ENCODE data around the gene HDAC10.
"Not testable (repeated sequence)": the region's sequence is repeated elsewhere in the genome, so short reads cannot be mapped to it uniquely, and the experiment has no call there.

The HDAC10 gene

DNA sequence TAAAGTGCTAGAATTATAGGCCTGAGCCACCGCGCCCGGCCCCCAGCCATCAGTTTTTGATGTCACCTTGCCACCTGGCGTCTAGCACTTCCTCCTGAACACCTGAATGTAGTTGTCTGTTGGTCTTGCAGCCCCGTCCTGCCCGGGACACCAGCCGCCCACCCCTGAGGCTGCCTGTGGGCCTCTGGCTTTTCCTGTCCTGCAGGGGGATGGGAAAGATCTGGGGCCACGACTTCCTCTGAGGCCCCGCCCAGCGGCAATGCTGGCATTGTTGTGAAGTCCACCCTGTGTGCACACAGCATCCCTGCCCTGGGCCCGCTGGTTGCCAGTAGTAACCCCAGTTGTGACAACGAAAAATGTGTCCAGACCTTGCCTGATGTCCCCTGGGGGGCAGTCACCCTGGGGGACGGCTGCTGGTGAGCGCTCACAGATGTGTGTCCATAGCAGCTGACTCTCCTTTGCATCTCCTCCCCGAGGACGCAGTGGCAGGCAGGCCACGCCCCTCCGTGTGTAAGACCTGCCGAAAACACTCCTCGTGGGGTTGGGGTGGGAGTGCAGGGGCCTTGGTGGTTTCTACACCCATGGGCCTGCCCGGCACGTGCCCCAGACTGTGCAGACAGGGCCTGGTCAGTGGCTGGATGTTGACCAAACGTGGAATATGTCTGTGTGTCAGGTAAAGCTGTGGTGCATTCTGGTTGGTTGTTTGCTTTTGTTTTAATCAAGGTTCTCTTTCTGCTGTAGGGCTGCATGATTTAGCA, 43.5 kb downstream of the HDAC10 start:
- H3K4me3 ChIP-seq (ENCODE audit: low read length) = no peak overlapping the region
- DNase-seq (ENCODE audit: low read depth) = no peak
- H3K27me3 ChIP-seq (replicated peaks; ENCODE audit: control insufficient read depth, insufficient read depth, low read length) = no peaks in the 10 kb centered on the region
- H3K4me1 ChIP-seq (ENCODE audit: control insufficient read depth, insufficient read depth, low read length) = peaks cover 19% of the 10 kb centered on the region
- H3K36me3 ChIP-seq (ENCODE audit: control insufficient read depth, insufficient read depth, low read length, severe bottlenecking) = peaks cover 40% of the 10 kb centered on the region
- no peaks in the 10 kb centered on the region for H3K9me3 ChIP-seq (ENCODE audit: control insufficient read depth, low read length)
- H3K9ac ChIP-seq (ENCODE audit: low read length) = no peak overlapping the region

DNA sequence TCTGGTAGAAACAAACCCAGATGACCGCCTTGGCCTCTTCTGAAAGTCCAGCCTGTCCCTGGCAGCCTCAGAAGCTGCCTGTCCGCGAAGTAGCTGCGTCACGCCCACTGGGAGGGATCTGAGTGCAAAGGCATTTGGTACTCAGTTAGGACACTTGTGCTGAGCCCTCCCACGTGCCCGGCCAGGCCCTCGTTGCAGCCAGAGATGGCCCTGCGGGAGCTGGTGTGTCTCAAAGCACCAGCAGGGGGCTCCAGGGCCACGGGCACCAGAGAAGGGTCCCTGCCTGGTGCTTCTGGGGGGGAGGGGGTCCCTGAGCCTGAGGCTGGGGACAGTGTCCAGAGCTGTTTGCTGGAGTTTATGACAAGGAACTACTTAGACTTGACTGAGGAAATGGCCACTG, 44.5 kb downstream of the HDAC10 start:
- H3K36me3 ChIP-seq (ENCODE audit: control insufficient read depth, insufficient read depth, low read length, severe bottlenecking) = peaks cover 34% of the 10 kb centered on the region
- H3K4me1 ChIP-seq (ENCODE audit: control insufficient read depth, insufficient read depth, low read length) = peaks cover 25% of the 10 kb centered on the region
- H3K9me3 ChIP-seq (ENCODE audit: control insufficient read depth, low read length) = no peaks in the 10 kb centered on the region
- no peaks in the 10 kb centered on the region for H3K27me3 ChIP-seq (replicated peaks; ENCODE audit: control insufficient read depth, insufficient read depth, low read length)
- H3K9ac ChIP-seq (ENCODE audit: low read length) = peak overlapping the region; percentile 23
- DNase-seq (ENCODE audit: low read depth) = peak; percentile 42
- no peak overlapping the region for H3K4me3 ChIP-seq (ENCODE audit: low read length)

DNA sequence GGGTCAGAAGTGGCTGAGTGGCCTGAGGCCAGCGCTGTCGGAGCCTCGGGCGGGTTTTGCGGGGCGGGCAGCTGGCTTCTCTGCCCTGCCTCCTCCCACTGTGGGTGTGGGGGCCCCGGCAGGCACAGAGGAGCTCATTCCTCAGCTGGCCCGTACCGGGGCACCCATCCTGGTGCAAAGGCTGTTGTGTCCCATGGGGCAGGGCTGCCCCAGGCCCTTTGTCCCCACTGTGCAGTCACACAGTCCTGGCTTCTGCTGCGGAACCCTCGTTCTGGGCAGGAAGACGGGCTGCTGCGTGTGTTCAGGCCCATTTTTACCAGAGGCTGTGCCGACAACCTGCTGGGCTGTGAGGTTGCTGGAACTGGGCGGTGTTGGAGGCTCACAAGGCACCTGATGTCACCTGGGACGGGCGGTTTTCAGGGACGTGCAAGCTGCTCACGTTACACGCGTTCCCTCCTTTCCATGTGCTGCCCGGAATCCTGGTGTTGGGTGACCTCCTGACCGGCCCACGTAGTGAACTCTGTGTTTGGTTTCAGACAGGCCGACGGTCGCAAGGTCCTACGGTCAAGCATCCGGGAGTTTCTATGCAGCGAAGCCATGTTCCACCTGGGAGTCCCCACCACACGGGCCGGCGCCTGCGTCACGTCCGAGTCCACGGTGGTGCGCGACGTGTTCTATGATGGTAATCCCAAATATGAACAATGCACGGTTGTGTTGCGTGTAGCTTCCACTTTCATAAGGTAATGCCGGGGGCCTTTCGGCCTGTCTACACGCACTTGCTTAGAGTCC, 45.1 kb downstream of the HDAC10 start:
- no peak for DNase-seq (ENCODE audit: low read depth)
- no peaks in the 10 kb centered on the region for H3K27me3 ChIP-seq (replicated peaks; ENCODE audit: control insufficient read depth, insufficient read depth, low read length)
- no peaks in the 10 kb centered on the region for H3K9me3 ChIP-seq (ENCODE audit: control insufficient read depth, low read length)
- H3K9ac ChIP-seq (ENCODE audit: low read length) = peak overlapping the region; percentile 23
- H3K4me3 ChIP-seq (ENCODE audit: low read length) = no peak overlapping the region
- H3K4me1 ChIP-seq (ENCODE audit: control insufficient read depth, insufficient read depth, low read length) = peaks cover 25% of the 10 kb centered on the region
- peaks cover 30% of the 10 kb centered on the region for H3K36me3 ChIP-seq (ENCODE audit: control insufficient read depth, insufficient read depth, low read length, severe bottlenecking)

- peaks cover 25% of the 10 kb centered on the region for H3K4me1 ChIP-seq (ENCODE audit: control insufficient read depth, insufficient read depth, low read length)
- H3K27me3 ChIP-seq (replicated peaks; ENCODE audit: control insufficient read depth, insufficient read depth, low read length); H3K9me3 ChIP-seq (ENCODE audit: control insufficient read depth, low read length); H3K9ac ChIP-seq (ENCODE audit: low read length); H3K4me3 ChIP-seq (ENCODE audit: low read length); DNase-seq (ENCODE audit: low read depth): not testable (repeated sequence)
- H3K36me3 ChIP-seq (ENCODE audit: control insufficient read depth, insufficient read depth, low read length, severe bottlenecking) = peaks cover 25% of the 10 kb centered on the region
Observed at GRCh38 chr22:50204998-50205397, 46.1 kb downstream of the HDAC10 start.

GRCh38 chr22:50204571-50204970, 46.5 kb downstream of the HDAC10 start:
- DNase-seq (ENCODE audit: low read depth) = no peak
- H3K27me3 ChIP-seq (replicated peaks; ENCODE audit: control insufficient read depth, insufficient read depth, low read length) = no peaks in the 10 kb centered on the region
- peaks cover 25% of the 10 kb centered on the region for H3K36me3 ChIP-seq (ENCODE audit: control insufficient read depth, insufficient read depth, low read length, severe bottlenecking)
- no peak overlapping the region for H3K4me3 ChIP-seq (ENCODE audit: low read length)
- H3K4me1 ChIP-seq (ENCODE audit: control insufficient read depth, insufficient read depth, low read length) = peaks cover 25% of the 10 kb centered on the region
- H3K9me3 ChIP-seq (ENCODE audit: control insufficient read depth, low read length) = no peaks in the 10 kb centered on the region
- no peak overlapping the region for H3K9ac ChIP-seq (ENCODE audit: low read length)

DNA sequence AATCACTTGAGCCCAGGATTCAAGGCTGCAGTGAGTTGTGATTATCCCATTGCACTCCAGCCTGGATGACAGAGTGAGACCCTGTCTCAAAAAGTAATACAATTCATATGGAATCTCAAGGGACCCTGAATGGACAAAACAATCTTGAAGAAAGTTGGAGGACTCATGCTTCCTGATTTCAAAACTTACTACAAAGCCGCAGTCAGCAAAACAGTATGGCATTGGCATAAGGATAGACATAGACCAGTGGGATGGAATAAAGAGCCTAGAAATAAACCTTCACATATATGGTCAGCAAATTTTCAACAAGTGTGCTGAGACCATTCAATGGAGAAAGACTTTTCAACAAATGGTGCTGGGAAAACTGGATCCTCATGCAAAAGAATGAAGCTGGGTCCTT, 47.8 kb downstream of the HDAC10 start:
- no peak for DNase-seq (ENCODE audit: low read depth)
- peaks cover 22% of the 10 kb centered on the region for H3K36me3 ChIP-seq (ENCODE audit: control insufficient read depth, insufficient read depth, low read length, severe bottlenecking)
- peaks cover 25% of the 10 kb centered on the region for H3K4me1 ChIP-seq (ENCODE audit: control insufficient read depth, insufficient read depth, low read length)
- no peak overlapping the region for H3K9ac ChIP-seq (ENCODE audit: low read length)
- no peaks in the 10 kb centered on the region for H3K9me3 ChIP-seq (ENCODE audit: control insufficient read depth, low read length)
- no peaks in the 10 kb centered on the region for H3K27me3 ChIP-seq (replicated peaks; ENCODE audit: control insufficient read depth, insufficient read depth, low read length)
- H3K4me3 ChIP-seq (ENCODE audit: low read length) = no peak overlapping the region

DNA sequence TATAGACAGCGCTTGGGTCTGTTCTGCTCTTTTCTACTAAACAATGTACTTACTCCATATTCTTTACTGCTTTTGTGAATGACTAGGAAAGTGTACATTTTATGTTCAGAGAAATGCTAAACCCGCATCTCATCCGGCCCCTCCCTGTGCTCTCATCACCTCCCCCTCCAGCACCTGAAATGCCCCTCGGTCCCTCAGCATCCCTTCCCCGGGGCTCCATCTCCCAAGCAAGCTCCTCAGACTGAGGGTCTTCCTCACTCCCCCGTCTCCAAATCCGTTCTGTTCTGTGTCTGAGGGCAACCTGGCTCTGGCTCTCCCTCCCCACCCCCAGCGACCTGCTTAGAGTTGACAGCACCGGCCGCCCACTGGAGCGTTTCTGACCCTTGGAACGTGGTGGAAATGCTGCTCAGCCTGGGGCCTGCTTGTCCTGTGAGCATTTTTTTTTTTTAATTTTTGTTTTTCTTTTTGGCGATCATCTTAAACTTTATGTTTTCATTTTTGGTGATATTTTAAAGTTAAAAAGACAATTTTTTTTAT, 48.9 kb downstream of the HDAC10 start:
- H3K4me3 ChIP-seq (ENCODE audit: low read length) = peak overlapping the region; percentile 84
- H3K9me3 ChIP-seq (ENCODE audit: control insufficient read depth, low read length) = no peaks in the 10 kb centered on the region
- H3K27me3 ChIP-seq (replicated peaks; ENCODE audit: control insufficient read depth, insufficient read depth, low read length) = no peaks in the 10 kb centered on the region
- DNase-seq (ENCODE audit: low read depth) = no peak
- peaks cover 25% of the 10 kb centered on the region for H3K4me1 ChIP-seq (ENCODE audit: control insufficient read depth, insufficient read depth, low read length)
- H3K9ac ChIP-seq (ENCODE audit: low read length) = peak overlapping the region; percentile 82
- peaks cover 20% of the 10 kb centered on the region for H3K36me3 ChIP-seq (ENCODE audit: control insufficient read depth, insufficient read depth, low read length, severe bottlenecking)

DNA sequence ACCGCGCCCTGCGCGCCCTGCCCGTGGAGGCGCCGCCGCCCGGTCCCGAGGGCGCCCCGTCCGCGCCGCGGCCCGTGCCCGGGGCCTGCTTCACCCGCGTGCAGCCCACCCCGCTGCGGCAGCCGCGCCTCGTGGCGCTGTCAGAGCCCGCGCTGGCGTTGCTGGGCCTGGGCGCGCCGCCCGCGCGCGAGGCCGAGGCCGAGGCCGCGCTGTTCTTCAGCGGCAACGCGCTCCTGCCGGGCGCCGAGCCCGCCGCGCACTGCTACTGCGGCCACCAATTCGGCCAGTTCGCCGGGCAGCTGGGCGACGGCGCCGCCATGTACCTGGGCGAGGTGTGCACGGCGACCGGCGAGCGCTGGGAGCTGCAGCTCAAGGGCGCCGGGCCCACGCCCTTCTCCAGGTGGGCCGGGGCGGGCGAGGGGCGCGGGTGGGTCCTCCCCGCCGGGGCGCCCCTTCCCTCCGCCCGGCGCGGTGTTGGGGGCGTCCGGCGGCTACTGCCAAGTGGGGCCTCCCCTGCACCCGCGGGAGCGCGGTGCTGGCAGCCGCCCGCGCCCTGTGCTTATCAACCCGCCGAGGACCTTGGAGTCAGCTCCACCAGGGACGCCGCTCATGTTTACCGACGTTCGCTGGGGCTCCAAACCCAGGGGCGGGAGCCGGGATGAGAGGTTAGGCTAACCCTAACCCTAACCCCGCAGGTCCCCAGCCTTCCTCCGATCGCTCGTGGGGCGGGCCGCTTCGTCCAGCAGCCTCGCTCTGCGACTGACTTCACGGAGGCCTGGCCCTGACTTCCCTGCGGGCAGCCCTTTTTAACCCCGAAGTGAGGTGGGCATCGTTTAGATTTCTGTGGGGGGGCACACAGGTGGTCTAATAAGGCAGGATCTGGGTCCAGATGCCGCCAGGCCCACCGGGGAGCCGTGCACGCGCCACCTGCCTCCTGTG, 49.6 kb downstream of the HDAC10 start:
- DNase-seq (ENCODE audit: low read depth) = peak; percentile 61
- no peaks in the 10 kb centered on the region for H3K9me3 ChIP-seq (ENCODE audit: control insufficient read depth, low read length)
- peak overlapping the region; percentile 84 for H3K4me3 ChIP-seq (ENCODE audit: low read length)
- peak overlapping the region; percentile 82 for H3K9ac ChIP-seq (ENCODE audit: low read length)
- no peaks in the 10 kb centered on the region for H3K27me3 ChIP-seq (replicated peaks; ENCODE audit: control insufficient read depth, insufficient read depth, low read length)
- peaks cover 15% of the 10 kb centered on the region for H3K36me3 ChIP-seq (ENCODE audit: control insufficient read depth, insufficient read depth, low read length, severe bottlenecking)
- H3K4me1 ChIP-seq (ENCODE audit: control insufficient read depth, insufficient read depth, low read length) = peaks cover 22% of the 10 kb centered on the region

GRCh38 chr22:50200461-50201190, 50.4 kb downstream of the HDAC10 start, which contains the start of gene SELENOO:
Gene SELENOO (plus strand): TSS chr22:50201011. CDS start chr22:50201037, 26 bp downstream.
- peak; percentile 96 for DNase-seq (ENCODE audit: low read depth)
- H3K27me3 ChIP-seq (replicated peaks; ENCODE audit: control insufficient read depth, insufficient read depth, low read length) = no peaks in the 10 kb centered on the region
- H3K4me3 ChIP-seq (ENCODE audit: low read length) = peak within 1 kb of the TSS; percentile 84
- H3K4me1 ChIP-seq (ENCODE audit: control insufficient read depth, insufficient read depth, low read length) = peaks cover 15% of the 10 kb centered on the region
- H3K36me3 ChIP-seq (ENCODE audit: control insufficient read depth, insufficient read depth, low read length, severe bottlenecking) = peaks cover 23% of the 10 kb centered on the region
- H3K9me3 ChIP-seq (ENCODE audit: control insufficient read depth, low read length) = no peaks in the 10 kb centered on the region
- H3K9ac ChIP-seq (ENCODE audit: low read length) = peak within 1 kb of the TSS; percentile 86

DNA sequence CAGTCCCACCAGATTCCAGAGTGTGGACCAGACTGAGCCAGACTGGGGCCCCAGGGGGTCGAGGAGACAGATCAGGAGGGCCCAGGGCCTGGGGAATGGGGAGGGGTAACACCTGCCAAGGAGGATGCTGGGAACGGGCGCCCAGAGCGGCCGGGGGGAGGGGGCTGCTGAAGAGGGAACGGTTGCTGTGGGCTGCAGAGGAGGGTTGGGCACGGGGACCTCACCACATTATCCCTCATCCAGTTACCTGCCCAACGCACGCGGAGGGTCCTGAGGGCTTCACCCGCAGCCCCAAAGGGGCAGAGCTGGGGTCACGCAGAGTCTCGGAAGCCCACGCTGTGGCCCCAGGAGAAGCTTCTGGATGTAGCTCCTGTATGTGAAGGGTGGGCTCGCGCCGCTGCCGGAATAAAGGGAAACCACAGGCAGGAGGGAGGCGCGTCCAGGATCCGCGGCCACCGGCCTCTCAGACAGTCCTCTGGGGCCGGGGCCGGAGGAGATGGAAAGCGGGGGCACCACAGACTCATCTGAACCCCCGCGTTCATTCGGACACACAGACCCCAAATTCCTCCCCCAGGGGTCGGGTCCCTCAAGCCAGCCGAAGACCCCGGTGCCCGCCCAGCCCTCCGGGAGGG, 51.1 kb downstream of the HDAC10 start:
- no peaks in the 10 kb centered on the region for H3K9me3 ChIP-seq (ENCODE audit: control insufficient read depth, low read length)
- peaks cover 28% of the 10 kb centered on the region for H3K36me3 ChIP-seq (ENCODE audit: control insufficient read depth, insufficient read depth, low read length, severe bottlenecking)
- H3K27me3 ChIP-seq (replicated peaks; ENCODE audit: control insufficient read depth, insufficient read depth, low read length) = no peaks in the 10 kb centered on the region
- peaks cover 11% of the 10 kb centered on the region for H3K4me1 ChIP-seq (ENCODE audit: control insufficient read depth, insufficient read depth, low read length)
- peak overlapping the region; percentile 86 for H3K9ac ChIP-seq (ENCODE audit: low read length)
- peak overlapping the region; percentile 84 for H3K4me3 ChIP-seq (ENCODE audit: low read length)
- DNase-seq (ENCODE audit: low read depth) = peak; percentile 50

All from adipocyte (in vitro differentiated cells).